GM12892 (cell line): ENCODE data around the gene VWA3B.

Experiments
- POLR2A ChIP-seq: IDR thresholded peaks from 2 replicates; pipeline ENCODE4 v1.6.1; 2011; ENCODE audit warnings: low read depth, low read length, control low read depth
- POLR2AphosphoS5 ChIP-seq: IDR thresholded peaks from 2 replicates; pipeline ENCODE4 v1.6.1; 2011; ENCODE audit warnings: low read depth, low read length, control low read depth

DNA sequence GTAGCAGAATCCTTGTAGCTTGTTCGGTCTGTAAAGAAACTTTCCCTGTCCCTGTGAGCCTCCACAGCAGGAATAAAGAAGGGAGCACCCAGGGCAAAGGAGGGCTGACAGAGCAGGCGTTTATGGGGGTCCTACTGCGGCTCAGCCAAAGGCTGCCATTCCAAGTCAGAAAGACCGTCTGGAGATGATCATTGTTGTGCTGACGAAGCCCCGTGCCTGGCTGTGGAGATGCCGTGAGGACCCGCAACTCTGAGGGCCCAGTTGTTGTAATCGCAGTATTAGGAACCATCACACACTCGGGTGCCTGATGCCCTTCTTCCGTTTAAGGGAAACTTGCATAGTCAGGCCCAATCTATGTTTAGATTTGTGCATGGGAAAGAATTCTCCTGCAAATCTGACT is 16.9 kb upstream of the VWA3B start:
- TF ChIP-seq POLR2AphosphoS5 = no peak
- no peak for TF ChIP-seq POLR2A
